Tibial nerve (tissue), 4 donors: Measurements from ENCODE around the gene CYP4F8. TPM values are rescaled to one million over a fixed set of nuclear protein-coding genes. Genes with fewer than 3 reads are reported as not detected.
A peak's percentile ranks its signal among the peaks of the same experiment; 100 is the strongest.

Experiments used
- DNase-seq, 2 donors: peaks; one replicate each; pipeline ENCODE4 v3.0.0-alpha.2; 2019; ENCODE audit warnings: low spot score in 2 of 2
- H3K27ac ChIP-seq, 4 donors: fragments of 200-600 bp; sonication (generic) in 3 of 4; one replicate each; pipeline ENCODE4 v1.5.1; 2017 to 2019; ENCODE audit warnings: mild to moderate bottlenecking in 1 of 4
- H3K27me3 ChIP-seq, 2 donors: fragments of 200-600 bp; sonication (generic) in 1 of 2; one replicate each; pipeline versions ENCODE4 v1.5.1 to v1.6.0; 2017 to 2019
- H3K36me3 ChIP-seq, 3 donors: fragments of 200-600 bp; sonication (generic); one replicate each; pipeline ENCODE4 v1.5.1; 2018 to 2019
- H3K4me1 ChIP-seq, 4 donors: fragments of 200-600 bp; sonication (generic) in 3 of 4; one replicate each; pipeline ENCODE4 v1.5.1; 2017 to 2019
- H3K4me3 ChIP-seq, 4 donors: fragments of 200-600 bp; sonication (generic) in 3 of 4; one replicate each; pipeline ENCODE4 v1.5.1; 2017 to 2019; ENCODE audit warnings: mild to moderate bottlenecking in 1 of 4, moderate library complexity in 1 of 4
- H3K9me3 ChIP-seq, 4 donors: fragments of 200-600 bp; sonication (generic) in 3 of 4; one replicate each; pipeline ENCODE4 v1.5.1; 2017 to 2019
- EP300 ChIP-seq, 2 donors: sonication (generic); formaldehyde crosslinking; IDR thresholded peaks; one replicate each; pipeline ENCODE4 v1.6.1; 2017; ENCODE audit warnings: antibody characterized with exemption in 2 of 2, mild to moderate bottlenecking in 1 of 2
- POLR2A ChIP-seq, 2 donors: fragments of 450-650 bp; IDR thresholded peaks; one replicate each; pipeline ENCODE4 v1.6.1; 2017; ENCODE audit warnings: antibody characterized with exemption in 2 of 2, mild to moderate bottlenecking in 2 of 2, moderate library complexity in 2 of 2
- WGBS, 2 donors: methylation state at CpG; one replicate each; pipeline ENCODE4 v1.1.5; 2018; 5-methylcytosine and 5-hydroxymethylcytosine counted together
- total RNA-seq, 4 donors: library from RNA; depleted of rRNA; stranded (reverse); fragments of >200 nt; gene quantifications; one replicate each; pipeline ENCODE4 v1.1.0, GENCODE V29; 2016
- TF ChIP-seq, protein P1 (sequence below), 5 experiments: fragments of 200-600 bp in 3 of 5; fragments of 450-650 bp in 2 of 5; sonication (generic) in 3 of 5; IDR thresholded peaks; one replicate each; pipeline ENCODE4 v1.5.1; 2016 to 2019; ENCODE audit warnings: antibody characterized with exemption in 5 of 5, mild to moderate bottlenecking in 3 of 5, moderate library complexity in 2 of 5

CYP4F8 gene
- total RNA-seq, 4 donors from 2014 or later = not detected

DNA sequence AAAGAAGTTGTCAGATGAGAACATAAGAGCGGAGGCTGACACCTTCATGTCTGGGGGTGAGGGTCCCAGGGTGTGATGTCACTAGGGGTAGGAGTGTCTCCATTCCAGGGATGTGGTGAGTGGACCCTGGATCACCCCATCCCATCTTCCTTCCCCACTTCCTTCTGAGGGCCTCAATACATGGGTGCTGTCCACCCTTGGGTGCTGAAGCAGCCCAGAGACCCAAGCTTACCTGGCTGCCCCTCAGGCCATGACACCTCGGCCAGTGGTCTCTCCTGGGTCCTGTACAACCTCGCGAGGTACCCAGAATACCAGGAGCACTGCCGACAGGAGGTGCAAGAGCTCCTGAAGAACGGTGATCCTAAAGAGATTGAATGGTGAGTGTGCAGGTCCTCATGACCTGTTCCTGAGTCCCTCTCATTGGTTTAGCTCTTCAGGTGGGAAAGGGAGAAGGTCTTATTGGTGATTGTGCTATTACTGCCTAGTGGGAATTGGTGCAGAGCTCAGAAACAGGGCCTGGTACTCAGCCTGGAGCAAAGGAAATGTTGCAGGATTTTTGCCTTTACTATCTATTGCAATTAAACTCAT, 37.7 kb upstream of the CYP4F8 start:
- DNase-seq = no peak
- TF ChIP-seq, protein P1, sequence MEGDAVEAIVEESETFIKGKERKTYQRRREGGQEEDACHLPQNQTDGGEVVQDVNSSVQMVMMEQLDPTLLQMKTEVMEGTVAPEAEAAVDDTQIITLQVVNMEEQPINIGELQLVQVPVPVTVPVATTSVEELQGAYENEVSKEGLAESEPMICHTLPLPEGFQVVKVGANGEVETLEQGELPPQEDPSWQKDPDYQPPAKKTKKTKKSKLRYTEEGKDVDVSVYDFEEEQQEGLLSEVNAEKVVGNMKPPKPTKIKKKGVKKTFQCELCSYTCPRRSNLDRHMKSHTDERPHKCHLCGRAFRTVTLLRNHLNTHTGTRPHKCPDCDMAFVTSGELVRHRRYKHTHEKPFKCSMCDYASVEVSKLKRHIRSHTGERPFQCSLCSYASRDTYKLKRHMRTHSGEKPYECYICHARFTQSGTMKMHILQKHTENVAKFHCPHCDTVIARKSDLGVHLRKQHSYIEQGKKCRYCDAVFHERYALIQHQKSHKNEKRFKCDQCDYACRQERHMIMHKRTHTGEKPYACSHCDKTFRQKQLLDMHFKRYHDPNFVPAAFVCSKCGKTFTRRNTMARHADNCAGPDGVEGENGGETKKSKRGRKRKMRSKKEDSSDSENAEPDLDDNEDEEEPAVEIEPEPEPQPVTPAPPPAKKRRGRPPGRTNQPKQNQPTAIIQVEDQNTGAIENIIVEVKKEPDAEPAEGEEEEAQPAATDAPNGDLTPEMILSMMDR (IDR thresholded peaks at IDR 0.05) = no peak
- no peaks in the 10 kb centered on the region for H3K4me1 ChIP-seq
- H3K4me3 ChIP-seq = no peak overlapping the region
- no peak overlapping the region for H3K27ac ChIP-seq
- H3K9me3 ChIP-seq = no peaks in the 10 kb centered on the region
- H3K36me3 ChIP-seq = no peaks in the 10 kb centered on the region
- H3K27me3 ChIP-seq = peaks cover 0 to 5% of the 10 kb centered on the region in 2 donors
- 70 to 73% methylated on average over 6 of the region's 6 CpGs for WGBS, 2 donors

DNA sequence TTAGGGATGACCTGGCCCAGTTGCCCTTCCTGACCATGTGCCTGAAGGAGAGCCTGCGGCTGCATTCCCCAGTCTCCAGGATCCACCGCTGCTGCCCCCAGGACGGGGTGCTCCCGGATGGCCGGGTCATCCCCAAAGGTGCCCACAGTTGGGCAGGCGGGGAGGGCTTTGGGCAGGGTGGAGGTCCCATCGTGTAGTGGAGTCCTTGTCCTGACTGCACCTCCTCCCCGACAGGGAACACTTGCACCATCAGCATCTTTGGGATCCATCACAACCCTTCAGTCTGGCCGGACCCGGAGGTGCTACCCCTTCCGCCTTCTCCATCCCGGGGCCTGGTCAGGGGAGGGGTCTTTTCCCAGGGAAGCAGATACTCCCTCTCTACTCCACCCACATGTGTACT, 31.7 kb upstream of the CYP4F8 start:
- no peaks in the 10 kb centered on the region for H3K36me3 ChIP-seq
- WGBS, 2 donors = 73 to 84% methylated on average over 11 to 12 of the region's 12 CpGs
- H3K9me3 ChIP-seq = no peaks in the 10 kb centered on the region
- H3K27ac ChIP-seq = no peak overlapping the region
- no peak for DNase-seq
- no peak overlapping the region for H3K4me3 ChIP-seq
- H3K27me3 ChIP-seq = peaks cover 0 to 14% of the 10 kb centered on the region in 2 donors
- no peak for TF ChIP-seq POLR2A (IDR thresholded peaks at IDR 0.05)
- no peak for TF ChIP-seq EP300 (IDR thresholded peaks at IDR 0.05)
- TF ChIP-seq, protein P1 (IDR thresholded peaks at IDR 0.05) = no peak
- H3K4me1 ChIP-seq = peaks cover 0 to 8% (median 0%) of the 10 kb centered on the region in 4 donors

- 43 to 59% methylated on average over 8 to 9 of the region's 10 CpGs for WGBS, 2 donors
- no peak for TF ChIP-seq EP300 (IDR thresholded peaks at IDR 0.05)
- TF ChIP-seq, protein P1 (IDR thresholded peaks at IDR 0.05) = no peak
- no peak for TF ChIP-seq POLR2A (IDR thresholded peaks at IDR 0.05)
- H3K27me3 ChIP-seq = peaks cover 0 to 14% of the 10 kb centered on the region in 2 donors
- no peak overlapping the region for H3K27ac ChIP-seq
- no peaks in the 10 kb centered on the region for H3K36me3 ChIP-seq
- DNase-seq = no peak
- peaks cover 0 to 8% (median 0%) of the 10 kb centered on the region in 4 donors for H3K4me1 ChIP-seq
- no peaks in the 10 kb centered on the region for H3K9me3 ChIP-seq
- H3K4me3 ChIP-seq = no peak overlapping the region
Observed at GRCh38 chr19:15584095-15584494, 30.9 kb upstream of the CYP4F8 start.

- Histone ChIP-seq H3K9me3 (no peaks in the 10 kb centered on the region), H3K27me3 (peaks cover 0 to 14% of the 10 kb centered on the region in 2 donors), H3K4me1 (peaks cover 0 to 8% (median 0%) of the 10 kb centered on the region in 4 donors), H3K36me3 (no peaks in the 10 kb centered on the region), H3K4me3 (no peak overlapping the region), H3K27ac (no peak overlapping the region)
- DNase-seq = peak; percentile 71 to 82
- TF ChIP-seq, protein P1 (IDR thresholded peaks at IDR 0.05) = peak; percentile 74 to 86 (median 80)
- TF ChIP-seq POLR2A (IDR thresholded peaks at IDR 0.05) = no peak
- WGBS, 2 donors = 10 to 17% methylated on average over 15 to 28 of the region's 35 CpGs
Observed at GRCh38 chr19:15584541-15585115, 30.4 kb upstream of the CYP4F8 start.

DNA sequence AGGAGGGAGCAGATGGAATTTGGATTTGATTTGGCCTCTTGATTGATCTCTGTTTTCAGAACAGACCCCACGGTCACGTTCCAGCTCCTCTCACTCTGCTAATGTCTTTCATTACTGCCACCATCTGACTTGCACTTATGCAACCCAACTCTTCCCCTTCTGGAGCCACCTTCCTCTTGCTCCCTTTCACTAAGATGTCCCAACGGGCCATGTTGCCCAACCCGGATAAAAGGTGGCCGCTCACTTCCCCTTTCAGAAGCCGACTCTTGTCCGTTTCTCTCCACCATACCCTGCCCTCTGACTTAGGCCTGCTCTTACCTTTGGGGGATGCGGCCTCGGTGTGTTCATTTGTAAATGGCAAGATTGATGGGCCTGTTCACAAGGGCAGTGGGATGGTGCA, 27.4 kb upstream of the CYP4F8 start:
- DNase-seq = peak in 1 of 2 donors; percentile 45
- TF ChIP-seq, protein P1 (IDR thresholded peaks at IDR 0.05) = no peak
- peak in 1 of 2 donors; percentile 49 for TF ChIP-seq EP300 (IDR thresholded peaks at IDR 0.05)
- Histone ChIP-seq H3K27ac (no peak overlapping the region), H3K27me3 (peaks cover 0 to 14% of the 10 kb centered on the region in 2 donors), H3K9me3 (peaks cover 0 to 11% (median 0%) of the 10 kb centered on the region in 4 donors), H3K4me3 (no peak overlapping the region), H3K4me1 (peaks cover 0 to 8% (median 0%) of the 10 kb centered on the region in 4 donors), H3K36me3 (no peaks in the 10 kb centered on the region)
- 76 to 79% methylated on average over 9 of the region's 9 CpGs for WGBS, 2 donors
